Nephron (organoid): ENCODE measurements around the gene VTI1A.
A peak's percentile ranks its signal among the peaks of the same experiment; 100 is the strongest.

Source experiments
- H3K27ac Mint-ChIP-seq, 3 experiments: 2 replicates each; pipeline ENCODE4 v1.8.0; 2020; ENCODE audit warnings: mixed read lengths in 3 of 3, mild to moderate bottlenecking in 2 of 3, moderate library complexity in 1 of 3
- H3K27me3 Mint-ChIP-seq: 2 replicates; pipeline ENCODE4 v1.8.0; 2021; ENCODE audit warnings: low read depth, mild to moderate bottlenecking, moderate library complexity, mixed read lengths
- H3K36me3 Mint-ChIP-seq: 2 replicates; pipeline ENCODE4 v1.8.0; 2020; ENCODE audit warnings: low read depth, mixed read lengths
- H3K4me1 Mint-ChIP-seq: 2 replicates; pipeline ENCODE4 v1.8.0; 2020; ENCODE audit warnings: mixed read lengths
- H3K4me3 Mint-ChIP-seq, 3 experiments: 2 replicates each; pipeline ENCODE4 v1.8.0; 2020; ENCODE audit warnings: mild to moderate bottlenecking in 3 of 3, mixed read lengths in 3 of 3, moderate library complexity in 2 of 3
- H3K9me3 Mint-ChIP-seq: 2 replicates; pipeline ENCODE4 v1.8.0; 2020; ENCODE audit warnings: mixed read lengths
- CTCF ChIP-seq, 3 experiments: fragments of 200-600 bp; sonication (generic); IDR thresholded peaks; one replicate each; pipeline ENCODE4 v1.5.0; 2021; ENCODE audit warnings: antibody characterized with exemption in 3 of 3; ENCODE audit not compliant: unreplicated experiment in 3 of 3

The VTI1A gene

GRCh38 chr10:112793202-112793921, 346.3 kb downstream of the VTI1A start:
- H3K27ac Mint-ChIP-seq = peak overlapping the region; percentile 45 to 66 (median 45)
- H3K4me3 Mint-ChIP-seq = peak overlapping the region in 1 of 3 experiments; percentile 17
- H3K36me3 Mint-ChIP-seq = peaks cover 14% of the 10 kb centered on the region

GRCh38 chr10:112794201-112794600, 347.2 kb downstream of the VTI1A start:
- no peaks in the 10 kb centered on the region for H3K27me3 Mint-ChIP-seq
- no peak for TF ChIP-seq CTCF (IDR thresholded peaks at IDR 0.05; ENCODE audit: unreplicated experiment in 3 of 3)
- H3K9me3 Mint-ChIP-seq = peaks cover 15% of the 10 kb centered on the region
- H3K4me1 Mint-ChIP-seq = peaks cover 47% of the 10 kb centered on the region
- peaks cover 13% of the 10 kb centered on the region for H3K36me3 Mint-ChIP-seq
- no peak overlapping the region for H3K27ac Mint-ChIP-seq
- no peak overlapping the region for H3K4me3 Mint-ChIP-seq

More at GRCh38 chr10:112793202-112793921, 346.3 kb downstream of the VTI1A start:
- peaks cover 47% of the 10 kb centered on the region for H3K4me1 Mint-ChIP-seq
- TF ChIP-seq CTCF (IDR thresholded peaks at IDR 0.05; ENCODE audit: unreplicated experiment in 3 of 3) = no peak
- peaks cover 17% of the 10 kb centered on the region for H3K9me3 Mint-ChIP-seq
- no peaks in the 10 kb centered on the region for H3K27me3 Mint-ChIP-seq

- peaks cover 46% of the 10 kb centered on the region for H3K4me1 Mint-ChIP-seq
- H3K9me3 Mint-ChIP-seq = peaks cover 7% of the 10 kb centered on the region
- no peaks in the 10 kb centered on the region for H3K27me3 Mint-ChIP-seq
- no peak for TF ChIP-seq CTCF (IDR thresholded peaks at IDR 0.05; ENCODE audit: unreplicated experiment in 3 of 3)
- peaks cover 4% of the 10 kb centered on the region for H3K36me3 Mint-ChIP-seq
- H3K27ac Mint-ChIP-seq = no peak overlapping the region
- no peak overlapping the region for H3K4me3 Mint-ChIP-seq
Observed at GRCh38 chr10:112795067-112795466, 348.1 kb downstream of the VTI1A start.

GRCh38 chr10:112797197-112797596, 350.2 kb downstream of the VTI1A start:
- H3K9me3 Mint-ChIP-seq = no peaks in the 10 kb centered on the region
- H3K4me1 Mint-ChIP-seq = peaks cover 26% of the 10 kb centered on the region
- H3K27ac Mint-ChIP-seq = no peak overlapping the region
- TF ChIP-seq CTCF (IDR thresholded peaks at IDR 0.05; ENCODE audit: unreplicated experiment in 3 of 3) = no peak
- H3K27me3 Mint-ChIP-seq = no peaks in the 10 kb centered on the region
- no peak overlapping the region for H3K4me3 Mint-ChIP-seq
- H3K36me3 Mint-ChIP-seq = no peaks in the 10 kb centered on the region

- no peak for TF ChIP-seq CTCF (IDR thresholded peaks at IDR 0.05; ENCODE audit: unreplicated experiment in 3 of 3)
- H3K4me3 Mint-ChIP-seq = no peak overlapping the region
- H3K9me3 Mint-ChIP-seq = no peaks in the 10 kb centered on the region
- H3K27me3 Mint-ChIP-seq = no peaks in the 10 kb centered on the region
- H3K36me3 Mint-ChIP-seq = no peaks in the 10 kb centered on the region
- peaks cover 20% of the 10 kb centered on the region for H3K4me1 Mint-ChIP-seq
- no peak overlapping the region for H3K27ac Mint-ChIP-seq
Observed at GRCh38 chr10:112797855-112798254, 350.8 kb downstream of the VTI1A start.

- peaks cover 9% of the 10 kb centered on the region for H3K4me1 Mint-ChIP-seq
- TF ChIP-seq CTCF (IDR thresholded peaks at IDR 0.05; ENCODE audit: unreplicated experiment in 3 of 3) = no peak
- H3K9me3 Mint-ChIP-seq = no peaks in the 10 kb centered on the region
- H3K27me3 Mint-ChIP-seq = no peaks in the 10 kb centered on the region
- H3K4me3 Mint-ChIP-seq = no peak overlapping the region
- no peaks in the 10 kb centered on the region for H3K36me3 Mint-ChIP-seq
- no peak overlapping the region for H3K27ac Mint-ChIP-seq
Observed at GRCh38 chr10:112799038-112799437, 352.0 kb downstream of the VTI1A start.
